Transverse colon (tissue), 4 donors: ENCODE measurements around the gene SEMA6B. TPM values are rescaled to one million over a fixed set of nuclear protein-coding genes. Genes with fewer than 3 reads are reported as not detected.
"Not testable (repeated sequence)": the region's sequence is repeated elsewhere in the genome, so short reads cannot be mapped to it uniquely, and the experiment has no call there.

Experiments used
- DNase-seq: peaks from one replicate; pipeline ENCODE4 v3.0.0-alpha.2; 2019
- H3K27ac ChIP-seq, 4 donors: fragments of 200-600 bp; sonication (generic); 2 replicates each; pipeline ENCODE4 v1.5.1; 2016 to 2018; ENCODE audit warnings: inconsistent platforms in 4 of 4
- H3K27me3 ChIP-seq: fragments of 200-600 bp; sonication (generic); 2 replicates; pipeline ENCODE4 v1.5.1; 2017; ENCODE audit warnings: inconsistent platforms
- H3K36me3 ChIP-seq, 4 donors: fragments of 200-600 bp; sonication (generic); 2 replicates each; pipeline ENCODE4 v1.5.1; 2017 to 2019; ENCODE audit warnings: inconsistent platforms in 4 of 4
- H3K4me1 ChIP-seq, 4 donors: fragments of 200-600 bp; sonication (generic); 2 replicates each; pipeline ENCODE4 v1.5.1; 2017 to 2020; ENCODE audit warnings: inconsistent platforms in 4 of 4
- H3K4me3 ChIP-seq, 4 donors: fragments of 200-600 bp; sonication (generic); 1 replicate in 1 of 4; 2 replicates in 3 of 4; pipeline versions ENCODE4 v1.5.1 to v1.6.1; 2017 to 2019; ENCODE audit warnings: inconsistent platforms in 4 of 4
- H3K9me3 ChIP-seq, 2 donors: fragments of 200-600 bp; sonication (generic); 2 replicates each; pipeline ENCODE4 v1.5.1; 2017 to 2019; ENCODE audit warnings: inconsistent platforms in 2 of 2
- CTCF ChIP-seq, 5 experiments: fragments of 200-600 bp in 3 of 5; fragments of 450-650 bp in 2 of 5; sonication (generic) in 3 of 5; IDR thresholded peaks; 1 replicate in 2 of 5; 2 replicates in 3 of 5; pipeline ENCODE4 v1.5.1; 2016 to 2017; ENCODE audit warnings: antibody characterized with exemption in 5 of 5, inconsistent platforms in 3 of 5, mild to moderate bottlenecking in 2 of 5, moderate library complexity in 1 of 5
- EP300 ChIP-seq: sonication (generic); formaldehyde crosslinking; IDR thresholded peaks from one replicate; pipeline ENCODE4 v1.6.1; 2017; ENCODE audit warnings: antibody characterized with exemption, low read depth
- POLR2A ChIP-seq: fragments of 450-650 bp; IDR thresholded peaks from one replicate; pipeline ENCODE4 v1.6.1; 2016; ENCODE audit warnings: antibody characterized with exemption, mild to moderate bottlenecking, moderate library complexity
- POLR2AphosphoS5 ChIP-seq, 3 donors: sonication (generic); formaldehyde crosslinking; IDR thresholded peaks; one replicate each; pipeline ENCODE4 v1.6.1; 2016; ENCODE audit warnings: antibody characterized with exemption in 3 of 3
- WGBS, 2 donors: methylation state at CpG; one replicate each; pipeline ENCODE4 v1.1.5; 2018; ENCODE audit warnings: low coverage in 1 of 2; 5-methylcytosine and 5-hydroxymethylcytosine counted together
- in situ Hi-C, 4 donors: fragments of 200-750 bp; cut with MboI; loops; one replicate each; pipeline versions ENCODE4 v1.15.0 to v1.15.1; 2017; ENCODE audit warnings: low sequenced_read_pairs in 3 of 4, low pct_ligation_motif_present in 1 of 4, low pct_unique_long_range_greater_than_20kb in 1 of 4
- intact Hi-C: fragments of 100-400 bp; cut with DNase I; formaldehyde crosslinking; loops from one replicate; pipeline ENCODE4 v1.15.1; 2023; ENCODE audit warnings: low total_unique reads
- total RNA-seq, 4 donors: library from RNA; depleted of rRNA; stranded (reverse); fragments of >200 nt; gene quantifications; one replicate each; pipeline ENCODE4 v1.1.0, GENCODE V29; 2016

Gene SEMA6B
- total RNA-seq, 4 donors from 2014 or later = 1.00 to 4.1 (median 1.7) TPM

- Histone ChIP-seq H3K4me3 (no peak overlapping the region), H3K27ac (no peak overlapping the region), H3K4me1 (peaks cover 0 to 15% (median 11%) of the 10 kb centered on the region in 4 donors), H3K9me3 (no peaks in the 10 kb centered on the region), H3K27me3 (peaks cover 25% of the 10 kb centered on the region), H3K36me3 (no peaks in the 10 kb centered on the region)
- in situ Hi-C loops = no loop called here
- 71 to 80% methylated on average over 4 to 9 of the region's 9 CpGs for WGBS, 2 donors
- intact Hi-C loops = no loop called here
- TF ChIP-seq POLR2AphosphoS5 (IDR thresholded peaks at IDR 0.05) (no peak), CTCF (IDR thresholded peaks at IDR 0.05) (no peak), POLR2A (no peak), EP300 (no peak)
- DNase-seq = no peak
Observed at GRCh38 chr19:4533334-4533733, 26.1 kb downstream of the SEMA6B start.

- H3K27me3 ChIP-seq = peaks cover 25% of the 10 kb centered on the region
- H3K27ac ChIP-seq = no peak overlapping the region
- DNase-seq = no peak
- TF ChIP-seq EP300 (no peak), CTCF (IDR thresholded peaks at IDR 0.05) (no peak), POLR2A (no peak), POLR2AphosphoS5 (IDR thresholded peaks at IDR 0.05) (no peak)
- H3K36me3 ChIP-seq = no peaks in the 10 kb centered on the region
- no peaks in the 10 kb centered on the region for H3K9me3 ChIP-seq
- no peak overlapping the region for H3K4me3 ChIP-seq
- intact Hi-C loops = no loop called here
- peaks cover 0 to 15% (median 11%) of the 10 kb centered on the region in 4 donors for H3K4me1 ChIP-seq
- 0 to 38% methylated on average over 1 to 28 of the region's 28 CpGs for WGBS, 2 donors
- in situ Hi-C loops = no loop called here
Observed at GRCh38 chr19:4531562-4532165, 27.8 kb downstream of the SEMA6B start.

GRCh38 chr19:4529924-4530522 is 29.5 kb downstream of the SEMA6B start:
- no peaks in the 10 kb centered on the region for H3K36me3 ChIP-seq
- WGBS, 2 donors = 78 to 82% methylated on average over 4 to 14 of the region's 14 CpGs
- in situ Hi-C loops = no loop called here
- no peak overlapping the region for H3K4me3 ChIP-seq
- no peaks in the 10 kb centered on the region for H3K9me3 ChIP-seq
- intact Hi-C loops = no loop called here
- H3K27ac ChIP-seq = no peak overlapping the region
- no peak for DNase-seq
- H3K4me1 ChIP-seq = peaks cover 0 to 5% (median 2%) of the 10 kb centered on the region in 4 donors
- peaks cover 12% of the 10 kb centered on the region for H3K27me3 ChIP-seq
- TF ChIP-seq CTCF (IDR thresholded peaks at IDR 0.05) (no peak), EP300 (no peak), POLR2AphosphoS5 (IDR thresholded peaks at IDR 0.05) (no peak), POLR2A (no peak)

GRCh38 chr19:4528843-4529242 is 30.6 kb downstream of the SEMA6B start:
- Histone ChIP-seq H3K4me1 (no peaks in the 10 kb centered on the region), H3K4me3 (no peak overlapping the region), H3K27ac (no peak overlapping the region), H3K9me3 (no peaks in the 10 kb centered on the region), H3K36me3 (no peaks in the 10 kb centered on the region), H3K27me3 (peaks cover 9% of the 10 kb centered on the region)
- 84% methylated on average over 15 of the region's 15 CpGs; no CpG with 5 or more reads in 1 of the 2 donors for WGBS, 2 donors
- no peak for DNase-seq
- intact Hi-C loops = no loop called here
- no peak for TF ChIP-seq POLR2AphosphoS5 (IDR thresholded peaks at IDR 0.05)
- TF ChIP-seq POLR2A = no peak
- TF ChIP-seq EP300 = no peak
- no peak for TF ChIP-seq CTCF (IDR thresholded peaks at IDR 0.05)
- in situ Hi-C loops = no loop called here

- H3K4me1 ChIP-seq, H3K36me3 ChIP-seq, H3K27me3 ChIP-seq, H3K4me3 ChIP-seq, H3K27ac ChIP-seq, H3K9me3 ChIP-seq, in situ Hi-C loops, intact Hi-C loops, DNase-seq: not testable (repeated sequence)
- 75% methylated on average over 8 of the region's 8 CpGs; no CpG with 5 or more reads in 1 of the 2 donors for WGBS, 2 donors
Observed at GRCh38 chr19:4527377-4527776, 32.1 kb downstream of the SEMA6B start.
